SU-DHL-6 (cell line): ENCODE results near the gene CLPTM1L.

Experiments used
- EZH2phosphoT487 ChIP-seq: fragments of 200-600 bp; sonication (generic), shearing (Covaris generic); conservative IDR thresholded peaks from 2 replicates; pipeline ENCODE4 v1.6.1; 2018; ENCODE audit warnings: mild to moderate bottlenecking, antibody characterized with exemption, low read length, moderate library complexity, mixed read lengths
- TF ChIP-seq, protein P1 (sequence below): fragments of 200-600 bp; sonication (generic); IDR thresholded peaks from one replicate; pipeline ENCODE4 v1.5.1; 2017; ENCODE audit warnings: antibody characterized with exemption, mild to moderate bottlenecking, low read length, moderate library complexity; ENCODE audit not compliant: insufficient read depth, poor library complexity, severe bottlenecking

DNA sequence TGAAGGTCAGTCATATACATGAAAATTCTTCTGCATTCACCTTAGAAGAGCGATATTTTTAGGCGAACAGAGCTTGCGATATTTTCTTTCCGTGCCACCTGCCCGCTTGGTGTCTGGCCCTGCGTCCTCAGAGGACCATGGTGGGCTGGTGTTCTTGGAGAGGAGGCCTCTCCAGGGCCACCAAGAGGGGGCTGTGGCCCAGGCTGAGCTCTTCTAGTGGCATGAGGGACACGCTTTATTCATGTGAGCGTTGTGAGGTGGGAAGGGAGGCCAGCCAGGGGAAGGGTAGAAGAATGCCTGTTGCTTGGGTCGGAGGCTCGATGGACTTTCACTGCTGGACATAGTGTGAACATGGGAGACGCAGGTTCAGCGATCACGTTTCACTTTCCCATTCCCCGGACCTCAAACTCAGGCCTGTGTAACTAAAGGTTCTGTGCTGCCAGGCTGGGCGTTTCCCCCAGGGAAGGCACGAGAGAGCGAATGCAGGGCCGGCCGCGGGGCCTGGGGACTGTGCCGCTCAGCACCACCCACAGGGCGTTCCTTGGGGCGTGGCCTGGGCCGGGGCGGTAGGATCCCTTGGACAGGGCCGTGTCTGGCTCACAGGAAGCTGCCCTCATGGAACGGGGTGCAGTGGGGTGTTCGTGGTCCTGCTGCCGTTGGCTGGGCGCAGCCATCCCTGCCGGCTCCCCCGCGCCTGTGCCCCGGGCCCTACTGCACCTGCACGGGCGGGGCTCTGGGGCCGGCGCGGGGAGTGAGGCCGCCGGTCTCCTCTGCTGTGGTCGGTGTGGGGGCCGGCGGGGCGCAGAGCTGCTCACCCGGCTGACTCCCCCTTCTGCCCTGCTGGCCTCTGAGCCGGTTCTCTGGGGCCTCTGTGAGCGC, 40.7 kb upstream of the CLPTM1L start:
- TF ChIP-seq, protein P1, sequence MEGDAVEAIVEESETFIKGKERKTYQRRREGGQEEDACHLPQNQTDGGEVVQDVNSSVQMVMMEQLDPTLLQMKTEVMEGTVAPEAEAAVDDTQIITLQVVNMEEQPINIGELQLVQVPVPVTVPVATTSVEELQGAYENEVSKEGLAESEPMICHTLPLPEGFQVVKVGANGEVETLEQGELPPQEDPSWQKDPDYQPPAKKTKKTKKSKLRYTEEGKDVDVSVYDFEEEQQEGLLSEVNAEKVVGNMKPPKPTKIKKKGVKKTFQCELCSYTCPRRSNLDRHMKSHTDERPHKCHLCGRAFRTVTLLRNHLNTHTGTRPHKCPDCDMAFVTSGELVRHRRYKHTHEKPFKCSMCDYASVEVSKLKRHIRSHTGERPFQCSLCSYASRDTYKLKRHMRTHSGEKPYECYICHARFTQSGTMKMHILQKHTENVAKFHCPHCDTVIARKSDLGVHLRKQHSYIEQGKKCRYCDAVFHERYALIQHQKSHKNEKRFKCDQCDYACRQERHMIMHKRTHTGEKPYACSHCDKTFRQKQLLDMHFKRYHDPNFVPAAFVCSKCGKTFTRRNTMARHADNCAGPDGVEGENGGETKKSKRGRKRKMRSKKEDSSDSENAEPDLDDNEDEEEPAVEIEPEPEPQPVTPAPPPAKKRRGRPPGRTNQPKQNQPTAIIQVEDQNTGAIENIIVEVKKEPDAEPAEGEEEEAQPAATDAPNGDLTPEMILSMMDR, result no peak
- no peak for TF ChIP-seq EZH2phosphoT487
